DND-41 (cell line): ENCODE measurements around the gene MTMR2.

ENCODE experiments used
- ATAC-seq: fragments of 200-7000 bp; cut with Tn5 transposase; 3 replicates; pipeline ENCODE4 v1.9.1; 2021; ENCODE audit warnings: low read depth; ENCODE audit not compliant: insufficient read depth
- DNase-seq: peaks from one replicate; pipeline ENCODE4 v3.0.0-alpha.2; 2020
- H2AFZ ChIP-seq: 2 replicates; pipeline ENCODE4 v1.6.0; 2012; ENCODE audit warnings: low read depth, low read length
- H3K27ac ChIP-seq: 2 replicates; pipeline ENCODE4 v1.5.1; 2012; ENCODE audit warnings: low read length, inconsistent platforms
- H3K27me3 ChIP-seq: fragments of 200-600 bp; sonication (generic); 2 replicates; pipeline ENCODE4 v1.6.0; 2012; ENCODE audit warnings: low read length, mild to moderate bottlenecking, inconsistent platforms; ENCODE audit not compliant: insufficient read depth, poor library complexity
- H3K36me3 ChIP-seq: 2 replicates; pipeline ENCODE4 v1.5.1; 2012; ENCODE audit warnings: low read length, inconsistent platforms; ENCODE audit not compliant: insufficient read depth
- H3K4me1 ChIP-seq: 2 replicates; pipeline ENCODE4 v1.5.1; 2012; ENCODE audit warnings: mild to moderate bottlenecking, low read length; ENCODE audit not compliant: insufficient read depth
- H3K4me2 ChIP-seq: 2 replicates; pipeline ENCODE4 v1.6.0; 2012; ENCODE audit warnings: mild to moderate bottlenecking, moderate library complexity, low read length, inconsistent platforms; ENCODE audit not compliant: insufficient read depth
- H3K4me3 ChIP-seq, 2 experiments: fragments of 200-600 bp in 1 of 2; shearing (Covaris generic) in 1 of 2; 2 replicates each; pipeline ENCODE4 v1.5.1; 2012 to 2016; ENCODE audit warnings: inconsistent platforms in 2 of 2, low read length in 2 of 2, mild to moderate bottlenecking in 2 of 2, low read depth in 1 of 2, moderate library complexity in 1 of 2
- H3K79me2 ChIP-seq: 2 replicates; pipeline ENCODE4 v1.6.0; 2012; ENCODE audit warnings: low read length, inconsistent platforms; ENCODE audit not compliant: insufficient read depth
- H3K9ac ChIP-seq: 2 replicates; pipeline ENCODE4 v1.6.0; 2012; ENCODE audit warnings: low read depth, mild to moderate bottlenecking, inconsistent platforms, low read length, moderate library complexity
- H3K9me3 ChIP-seq: 2 replicates; pipeline ENCODE4 v1.5.1; 2012; ENCODE audit warnings: low read length, moderate library complexity, mild to moderate bottlenecking, inconsistent platforms; ENCODE audit not compliant: insufficient read depth, severe bottlenecking
- H4K20me1 ChIP-seq: 2 replicates; pipeline ENCODE4 v1.6.0; 2012; ENCODE audit warnings: low read length; ENCODE audit not compliant: insufficient read depth
- EZH2 ChIP-seq: IDR thresholded peaks from 3 replicates; pipeline ENCODE4 v1.6.1; 2012; ENCODE audit warnings: borderline replicate concordance, low read depth, mild to moderate bottlenecking, moderate library complexity, low read length, inconsistent platforms; ENCODE audit not compliant: severe bottlenecking
- TF ChIP-seq, protein P1 (sequence below): IDR thresholded peaks from 2 replicates; pipeline ENCODE4 v1.5.1; 2012; ENCODE audit warnings: borderline replicate concordance, low read length, moderate library complexity, mild to moderate bottlenecking; ENCODE audit not compliant: poor library complexity, severe bottlenecking; ENCODE audit errors: extremely low read depth

The MTMR2 gene

DNA sequence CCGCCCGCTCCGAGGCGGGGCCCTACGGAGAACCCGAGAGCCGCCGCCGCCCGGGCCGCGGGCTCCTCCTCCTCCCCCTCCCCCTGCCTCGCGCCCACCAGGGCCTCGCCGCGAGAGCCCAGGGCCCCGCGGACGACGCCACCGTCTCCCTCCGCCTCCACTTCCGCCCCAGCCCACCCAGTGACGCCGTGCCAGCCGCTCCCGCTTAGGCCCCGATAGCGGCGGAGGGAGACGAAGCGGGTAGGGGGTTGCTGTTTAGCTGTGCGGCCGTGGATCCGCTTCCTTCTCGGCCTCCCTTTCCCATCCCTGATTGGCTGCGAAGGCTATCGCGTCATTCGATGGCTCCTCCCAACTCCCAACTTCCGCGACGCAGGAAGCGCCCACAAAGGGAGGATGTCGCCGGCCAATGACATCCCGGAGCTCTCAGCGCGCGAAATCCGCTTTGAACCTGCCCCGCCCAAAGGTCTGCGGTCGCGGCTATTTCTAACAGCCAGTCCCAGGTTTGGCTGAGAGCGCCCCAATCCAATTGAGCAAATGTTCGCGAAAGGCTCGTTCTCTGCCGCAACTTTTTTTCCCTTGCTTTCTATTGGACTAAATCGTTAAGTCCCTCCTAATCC is 134.3 kb downstream of the MTMR2 start, which contains the start of gene FAM76B:
Gene FAM76B (minus strand): TSS at position 277 of the 617 bp plus-strand sequence. CDS start 304 bp downstream, outside the sequence.
- ATAC-seq: peak; percentile 79
- Histone ChIP-seq H3K4me1 (peaks cover 63% of the 10 kb centered on the region), H4K20me1 (peaks cover 26% of the 10 kb centered on the region; the same call in 1 of the 2 replicates), H3K9ac (peak within 1 kb of the TSS; percentile 86), H3K27me3 (no peaks in the 10 kb centered on the region), H2AFZ (peak within 1 kb of the TSS; percentile 93), H3K4me3 (peak within 1 kb of the TSS; percentile 85 to 91), H3K27ac (peak within 1 kb of the TSS; percentile 96), H3K36me3 (peaks cover 33% of the 10 kb centered on the region), H3K4me2 (peak within 1 kb of the TSS; percentile 75), H3K79me2 (peaks cover 76% of the 10 kb centered on the region), H3K9me3 (no peaks in the 10 kb centered on the region)
- peak; percentile 99 for DNase-seq
- TF ChIP-seq EZH2: no peak
- TF ChIP-seq, protein P1, sequence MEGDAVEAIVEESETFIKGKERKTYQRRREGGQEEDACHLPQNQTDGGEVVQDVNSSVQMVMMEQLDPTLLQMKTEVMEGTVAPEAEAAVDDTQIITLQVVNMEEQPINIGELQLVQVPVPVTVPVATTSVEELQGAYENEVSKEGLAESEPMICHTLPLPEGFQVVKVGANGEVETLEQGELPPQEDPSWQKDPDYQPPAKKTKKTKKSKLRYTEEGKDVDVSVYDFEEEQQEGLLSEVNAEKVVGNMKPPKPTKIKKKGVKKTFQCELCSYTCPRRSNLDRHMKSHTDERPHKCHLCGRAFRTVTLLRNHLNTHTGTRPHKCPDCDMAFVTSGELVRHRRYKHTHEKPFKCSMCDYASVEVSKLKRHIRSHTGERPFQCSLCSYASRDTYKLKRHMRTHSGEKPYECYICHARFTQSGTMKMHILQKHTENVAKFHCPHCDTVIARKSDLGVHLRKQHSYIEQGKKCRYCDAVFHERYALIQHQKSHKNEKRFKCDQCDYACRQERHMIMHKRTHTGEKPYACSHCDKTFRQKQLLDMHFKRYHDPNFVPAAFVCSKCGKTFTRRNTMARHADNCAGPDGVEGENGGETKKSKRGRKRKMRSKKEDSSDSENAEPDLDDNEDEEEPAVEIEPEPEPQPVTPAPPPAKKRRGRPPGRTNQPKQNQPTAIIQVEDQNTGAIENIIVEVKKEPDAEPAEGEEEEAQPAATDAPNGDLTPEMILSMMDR: no peak

DNA sequence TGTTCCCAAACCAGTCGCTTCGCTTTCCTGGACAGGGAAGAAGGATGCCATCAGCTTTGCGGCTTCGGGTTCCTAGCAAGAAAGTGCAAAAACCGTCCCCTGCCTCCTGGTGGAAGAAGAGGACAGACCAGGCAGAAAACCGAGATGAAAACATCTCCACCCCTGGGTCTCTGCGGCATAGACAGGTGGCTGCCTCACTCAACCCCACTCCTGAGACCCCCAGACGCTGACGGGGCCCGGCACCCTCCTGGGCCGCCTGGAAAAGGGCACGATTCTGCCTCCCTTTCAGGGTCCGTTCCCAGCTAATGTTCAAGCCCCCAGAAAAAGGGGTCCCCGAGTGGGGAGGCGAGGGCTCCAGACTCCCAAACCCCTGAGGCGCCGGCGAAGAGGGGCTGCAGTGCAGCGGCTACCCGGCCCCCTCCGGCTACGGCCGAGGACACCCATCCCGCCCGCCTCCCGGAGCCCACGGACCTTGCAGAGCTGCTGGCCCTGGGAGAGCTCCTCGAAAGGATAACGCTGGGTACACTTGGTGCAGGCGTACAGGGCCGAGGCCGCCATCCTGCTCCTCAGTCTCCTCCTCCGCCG is 134.9 kb downstream of the MTMR2 start:
- ATAC-seq: peak; percentile 8; the same call in 2 of the 3 replicates
- Histone ChIP-seq H3K4me2 (peak overlapping the region; percentile 75), H4K20me1 (peaks cover 25% of the 10 kb centered on the region; the same call in 1 of the 2 replicates), H3K27me3 (no peaks in the 10 kb centered on the region), H3K79me2 (peaks cover 74% of the 10 kb centered on the region), H3K9ac (peak overlapping the region; percentile 86), H3K27ac (peak overlapping the region; percentile 88), H3K4me3 (peak overlapping the region; percentile 85 to 91), H3K36me3 (peaks cover 38% of the 10 kb centered on the region), H2AFZ (peak overlapping the region; percentile 93), H3K9me3 (no peaks in the 10 kb centered on the region), H3K4me1 (peaks cover 62% of the 10 kb centered on the region)
- TF ChIP-seq EZH2: no peak
- TF ChIP-seq, protein P1: peak; percentile 45
- DNase-seq: peak; percentile 57
